HG03060 (cell line): ENCODE data around the gene PNPLA7.

Experiments
- ATAC-seq: cut with Tn5 transposase; IDR thresholded peaks from one replicate; pipeline ENCODE4 v1.9.1; 2021; ENCODE audit warnings: low read depth, moderate number of reproducible peaks; ENCODE audit not compliant: unreplicated experiment

Gene PNPLA7

DNA sequence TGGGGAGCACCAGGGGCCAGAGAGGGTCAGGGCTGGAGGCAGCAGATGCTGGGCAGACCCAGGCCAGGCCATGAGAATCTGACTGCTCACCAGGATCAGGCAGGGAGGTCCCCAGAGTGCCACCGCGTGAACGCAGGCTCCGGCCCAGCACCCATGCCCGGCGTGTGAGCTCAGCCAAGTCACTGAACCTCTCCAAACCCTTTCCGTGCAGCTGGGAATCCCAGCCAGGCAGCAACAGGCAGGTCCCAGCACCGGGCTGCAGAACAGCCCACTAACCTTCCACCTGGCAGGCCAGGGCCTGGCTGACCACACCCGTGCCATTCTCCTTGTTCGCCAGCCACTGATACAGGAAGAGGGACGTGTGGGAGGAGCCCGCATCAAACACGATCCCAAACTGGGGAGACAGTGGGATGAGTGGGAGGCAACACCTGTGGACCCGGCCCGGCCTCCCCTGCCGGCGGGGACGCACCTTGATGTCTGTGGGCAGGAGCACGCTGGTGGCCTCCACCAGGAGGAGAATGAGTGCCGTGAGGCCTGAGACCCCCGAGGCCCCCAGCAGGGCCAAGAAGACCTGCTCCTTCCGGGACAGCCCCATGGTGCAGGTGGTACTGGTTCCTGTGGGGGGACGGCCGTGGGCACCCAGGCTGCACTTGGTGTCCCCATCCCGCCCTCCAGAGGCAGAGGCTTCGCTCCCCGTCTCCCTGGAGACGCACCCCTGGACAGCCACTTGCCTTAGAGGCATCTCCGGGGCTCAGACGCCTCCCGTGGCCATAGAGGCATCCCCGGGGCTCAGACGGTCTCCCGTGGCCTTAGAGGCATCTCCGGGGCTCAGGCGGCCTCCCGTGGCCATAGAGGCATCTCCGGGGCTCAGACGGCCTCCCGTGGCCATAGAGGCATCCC lies 112.3 kb downstream of the PNPLA7 start:
- no peak for ATAC-seq

- no peak for ATAC-seq
These were observed 113.2 kb downstream of the PNPLA7 start for GRCh38 chr9:137436761-137437600.

DNA sequence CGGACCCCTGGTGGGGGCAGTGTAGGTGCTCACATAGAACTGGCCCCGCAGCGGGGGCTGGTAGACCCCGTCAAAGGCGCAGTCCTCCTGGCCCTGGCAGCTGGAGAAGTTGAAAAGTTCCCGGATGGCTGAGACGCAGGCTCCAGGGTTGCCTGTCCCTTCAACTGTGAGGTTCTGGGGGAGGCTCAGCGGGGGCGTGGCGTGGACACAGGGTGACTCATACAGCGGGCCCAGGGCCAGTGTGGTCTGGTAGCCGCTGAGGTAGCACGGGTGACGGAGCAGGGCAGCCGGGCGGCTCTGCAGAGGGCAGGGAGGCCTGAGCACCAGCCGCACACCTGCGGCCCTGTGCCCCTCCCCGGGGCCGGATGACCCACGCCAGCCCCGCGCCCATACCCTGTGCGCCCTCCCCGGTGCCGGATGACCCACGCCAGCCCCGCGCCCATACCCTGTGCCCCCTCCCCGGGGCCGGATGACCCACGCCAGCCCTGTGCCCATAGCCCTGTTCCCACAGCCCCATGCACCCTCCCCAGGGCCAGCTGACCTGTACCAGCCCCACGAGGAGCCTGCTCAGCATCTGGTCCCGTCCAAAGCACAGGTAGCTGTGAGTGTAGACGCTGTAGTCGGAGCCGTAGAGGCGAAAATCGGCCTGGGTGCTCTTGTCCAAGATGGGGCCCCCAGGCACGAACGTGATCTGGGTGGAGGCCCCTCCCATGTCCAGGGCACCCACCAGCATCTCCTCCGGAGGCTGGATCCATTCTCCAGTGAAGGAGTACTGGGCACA lies 114.0 kb downstream of the PNPLA7 start:
- no peak for ATAC-seq

DNA sequence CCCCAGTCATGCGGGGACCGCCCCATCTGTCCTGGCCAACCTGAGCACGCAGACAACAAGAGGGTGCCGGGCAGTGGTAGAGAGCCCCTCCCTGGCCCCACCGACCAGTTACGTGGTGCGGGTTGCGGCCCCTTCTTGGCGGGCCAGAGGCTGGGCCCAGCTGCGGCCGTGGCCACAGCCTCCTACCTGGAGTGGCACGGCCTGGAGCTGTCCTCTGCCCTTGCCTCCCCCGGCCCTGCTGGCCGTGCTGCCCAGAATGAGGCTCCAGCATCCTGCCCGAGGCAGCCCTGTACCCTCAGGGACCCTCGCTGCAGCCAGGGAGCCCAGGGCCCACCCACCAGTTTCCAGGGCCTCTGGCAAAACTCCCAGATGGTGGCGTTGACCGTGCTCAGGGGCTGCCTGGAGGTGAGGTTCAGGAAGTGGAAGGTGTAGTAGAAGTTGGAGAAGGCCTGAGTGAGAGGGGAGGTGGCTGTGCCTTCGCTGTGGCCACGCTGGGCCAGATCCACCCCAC lies 114.8 kb downstream of the PNPLA7 start:
- no peak for ATAC-seq

DNA sequence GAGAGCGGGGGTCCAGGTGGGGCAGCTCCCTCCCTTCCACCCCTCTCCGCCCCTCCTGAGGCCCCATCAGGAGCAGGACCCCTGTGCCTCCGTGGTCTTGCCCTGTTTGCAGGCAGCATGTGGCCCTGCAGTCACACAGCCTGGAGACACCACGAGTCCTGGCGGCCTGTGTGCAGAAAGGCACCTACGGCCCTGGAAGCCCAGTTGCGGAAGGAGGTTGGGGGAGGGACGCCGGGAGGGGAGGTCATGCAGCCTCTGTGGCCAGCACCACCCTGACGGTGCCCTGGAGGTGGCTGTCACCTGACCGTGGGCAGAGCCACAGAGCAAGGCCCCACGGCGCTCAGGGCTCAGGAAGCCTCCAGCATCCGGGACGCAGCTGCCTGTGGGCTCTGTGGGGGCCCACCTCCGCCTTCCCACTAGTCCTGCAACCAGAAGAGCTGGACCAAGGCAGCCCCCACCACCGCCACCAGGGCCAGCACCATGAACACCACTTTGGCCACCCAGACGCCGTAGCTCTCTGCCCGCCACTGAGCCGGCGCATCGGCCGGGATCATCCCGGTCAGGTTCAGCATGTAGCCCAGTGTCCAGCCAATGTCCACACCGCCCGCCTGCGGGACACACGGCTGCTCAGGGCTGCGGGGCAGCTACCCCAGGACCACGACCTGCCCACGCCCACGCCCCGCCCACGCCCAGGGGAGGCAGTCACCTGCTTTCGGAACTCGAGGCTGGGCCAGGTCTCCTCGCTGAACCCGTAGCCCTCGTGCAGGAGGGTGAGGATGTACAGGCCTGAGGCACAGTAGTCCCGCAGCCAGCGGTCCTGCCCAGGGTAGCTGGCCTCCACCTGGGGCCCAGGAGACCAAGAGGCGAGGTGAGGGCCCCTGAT lies 115.5 kb downstream of the PNPLA7 start:
- ATAC-seq, result no peak

GRCh38 chr9:137433916-137434431 lies 116.2 kb downstream of the PNPLA7 start:
- no peak for ATAC-seq

DNA sequence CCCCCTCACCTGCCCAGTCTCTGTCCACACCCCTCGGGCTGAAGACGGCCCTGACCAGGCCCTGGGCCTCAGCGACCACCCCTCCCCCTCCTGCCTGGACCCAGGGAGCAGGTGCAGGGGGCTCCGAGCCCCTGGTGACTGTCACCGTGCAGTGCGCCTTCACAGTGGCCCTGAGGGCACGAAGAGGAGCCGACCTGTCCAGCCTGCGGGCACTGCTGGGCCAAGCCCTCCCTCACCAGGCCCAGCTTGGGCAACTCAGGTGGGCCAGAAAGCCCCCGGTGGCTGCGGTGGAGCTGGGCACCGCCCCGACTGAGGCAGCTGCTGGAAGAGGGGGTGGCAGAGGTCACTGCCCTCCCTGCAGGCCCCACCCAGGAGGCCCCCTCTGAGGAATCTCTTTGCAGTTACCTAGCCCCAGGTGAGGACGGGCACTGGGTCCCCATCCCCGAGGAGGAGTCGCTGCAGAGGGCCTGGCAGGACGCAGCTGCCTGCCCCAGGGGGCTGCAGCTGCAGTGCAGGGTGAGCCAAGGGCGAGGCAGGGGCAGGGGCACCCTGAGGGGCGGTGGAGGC lies 116.8 kb downstream of the PNPLA7 start:
- ATAC-seq, result no peak

DNA sequence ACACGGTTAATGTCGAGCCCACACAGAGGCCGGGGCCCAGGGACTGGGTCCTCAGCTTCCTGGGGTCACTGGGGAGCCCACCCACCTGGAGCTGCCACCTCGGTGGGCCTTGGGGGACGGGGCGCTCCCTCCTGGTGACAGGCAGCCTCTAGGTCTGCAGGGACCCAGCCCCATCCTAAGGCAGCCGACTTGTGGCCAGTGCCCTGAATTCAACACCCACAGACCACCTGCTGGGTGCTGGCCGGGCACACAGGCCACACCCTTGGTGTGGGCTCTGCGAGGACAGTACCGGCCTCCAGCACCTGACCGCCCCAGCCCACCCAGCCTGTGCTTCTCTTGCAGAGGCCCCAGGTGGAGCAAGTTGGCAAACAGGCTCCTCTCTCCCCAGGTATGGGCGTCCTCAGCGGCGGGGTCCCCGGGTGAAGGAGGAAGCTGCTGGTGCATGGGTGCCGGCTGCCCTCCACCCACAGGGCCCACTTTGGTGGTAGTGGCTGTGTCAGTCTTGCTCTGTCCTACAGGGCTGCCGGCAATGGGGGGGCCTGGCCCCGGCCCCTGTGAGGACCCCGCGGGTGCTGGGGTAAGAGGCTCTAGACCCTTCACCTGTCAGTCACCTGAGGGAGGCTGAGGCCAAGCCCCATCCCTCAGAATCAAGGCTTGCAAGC lies 117.4 kb downstream of the PNPLA7 start:
- ATAC-seq, result no peak

DNA sequence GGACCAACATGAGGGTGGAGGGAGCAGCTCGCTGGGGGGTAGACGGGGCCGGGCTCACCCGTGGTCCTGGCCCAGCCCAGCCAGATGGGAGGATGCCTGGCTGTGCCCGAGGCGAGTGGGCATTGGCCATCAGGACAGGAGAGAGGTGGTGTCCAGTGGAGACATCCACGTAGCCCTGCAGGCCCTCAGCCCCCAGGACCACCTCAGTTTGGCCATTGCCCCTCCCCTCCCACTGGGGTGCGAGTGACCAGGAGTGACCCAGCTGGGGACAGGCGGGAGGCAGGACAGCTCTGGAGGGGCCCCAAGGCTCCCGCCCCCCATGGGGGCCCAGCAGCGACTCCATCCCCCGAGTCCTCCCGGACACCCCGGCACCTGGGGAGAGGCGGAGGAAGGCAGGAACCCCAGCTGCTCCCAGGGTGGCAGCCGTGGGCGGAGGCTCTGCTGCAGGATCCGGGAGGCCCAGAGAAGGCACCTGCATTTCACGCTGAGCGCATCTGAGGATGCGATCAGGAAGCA lies 118.7 kb downstream of the PNPLA7 start:
- ATAC-seq, result no peak

- no peak for ATAC-seq
These were observed 119.3 kb downstream of the PNPLA7 start for GRCh38 chr9:137430723-137431415.

- no peak for ATAC-seq
These were observed 120.1 kb downstream of the PNPLA7 start for GRCh38 chr9:137429974-137430722.

DNA sequence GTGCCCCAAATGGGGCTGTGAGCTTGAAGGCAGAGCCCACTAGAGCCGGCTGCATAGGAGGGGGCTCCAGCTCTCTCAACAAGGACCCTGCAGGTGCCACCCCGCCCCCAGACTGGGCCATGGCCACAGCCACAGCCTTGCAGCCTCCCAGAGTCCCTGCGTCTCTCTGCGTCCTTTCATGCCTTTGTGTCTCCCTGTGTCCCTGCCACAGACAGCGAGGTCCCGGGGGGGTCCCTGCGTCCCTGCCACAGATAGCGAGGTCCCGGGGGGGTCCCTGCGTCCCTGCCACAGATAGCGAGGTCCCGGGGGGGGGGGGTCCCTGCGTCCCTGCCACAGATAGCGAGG lies 120.7 kb downstream of the PNPLA7 start:
- no peak for ATAC-seq

- no peak for ATAC-seq
These were observed 121.2 kb downstream of the PNPLA7 start for GRCh38 chr9:137428841-137429545.

DNA sequence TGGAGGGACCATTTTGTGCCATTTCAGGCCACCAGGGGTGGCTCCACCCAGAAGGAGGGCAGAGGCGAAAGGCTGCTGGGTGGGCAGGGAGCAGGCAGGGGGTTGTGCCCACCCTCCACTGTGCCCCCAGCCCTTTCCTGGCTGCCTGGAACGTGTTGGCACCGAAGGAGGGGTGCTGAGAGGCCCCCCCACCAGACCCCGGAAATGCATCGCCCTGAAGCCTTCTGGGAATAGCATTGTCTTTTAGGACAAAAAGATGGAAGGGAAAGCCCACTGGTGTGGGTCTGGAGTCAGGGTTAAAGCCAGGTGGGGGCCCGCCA lies 121.9 kb downstream of the PNPLA7 start:
- no peak for ATAC-seq

DNA sequence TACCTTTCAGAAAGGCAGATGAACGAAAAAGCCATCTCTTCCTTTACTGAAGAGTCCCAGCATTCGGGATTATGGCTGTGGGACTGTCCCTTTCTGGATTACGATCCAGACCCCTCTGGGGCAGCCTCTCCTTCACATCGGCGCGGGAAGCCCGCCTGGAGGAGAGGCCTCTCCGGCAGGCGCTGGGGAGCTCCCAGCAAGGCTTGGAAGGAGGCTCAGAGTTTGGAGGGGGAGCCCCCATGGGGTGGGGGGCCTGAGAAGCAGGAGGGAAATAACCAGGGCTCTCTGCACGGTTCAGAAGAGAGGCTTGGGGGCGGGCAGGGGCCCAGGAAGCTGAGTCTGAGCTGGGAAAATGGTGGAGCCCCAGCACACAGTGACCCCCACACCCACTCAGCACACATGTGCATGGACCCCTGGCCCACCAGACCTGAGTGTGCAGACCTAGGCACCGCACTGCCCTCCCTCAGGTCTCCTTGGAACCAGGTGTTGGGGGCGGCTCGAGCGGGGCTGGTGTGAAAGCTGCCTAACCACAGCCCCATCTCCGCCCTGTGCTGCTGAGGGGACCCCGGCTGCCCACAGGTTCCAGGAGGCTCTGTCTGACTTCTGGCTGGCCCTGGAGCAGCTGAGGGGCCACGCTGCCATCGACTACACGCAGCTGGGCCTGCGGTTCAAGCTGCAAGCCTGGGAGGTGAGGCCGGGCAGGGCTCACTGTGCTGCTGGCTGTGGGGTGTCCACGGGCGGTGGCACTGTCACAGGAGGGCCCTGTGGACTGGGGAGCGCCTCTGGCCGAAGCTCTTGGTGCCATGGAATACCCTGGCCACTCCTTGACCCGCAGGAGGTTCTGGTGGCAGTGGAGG lies 122.5 kb downstream of the PNPLA7 start:
- ATAC-seq, result no peak
